Non-pigmented ciliary epithelial cell (primary cell): Measurements from ENCODE around the gene FARSB.

Experiments
- DNase-seq: peaks from one replicate; pipeline ENCODE4 v3.0.0-alpha.2; 2010; ENCODE audit warnings: low read depth

FARSB gene

DNA sequence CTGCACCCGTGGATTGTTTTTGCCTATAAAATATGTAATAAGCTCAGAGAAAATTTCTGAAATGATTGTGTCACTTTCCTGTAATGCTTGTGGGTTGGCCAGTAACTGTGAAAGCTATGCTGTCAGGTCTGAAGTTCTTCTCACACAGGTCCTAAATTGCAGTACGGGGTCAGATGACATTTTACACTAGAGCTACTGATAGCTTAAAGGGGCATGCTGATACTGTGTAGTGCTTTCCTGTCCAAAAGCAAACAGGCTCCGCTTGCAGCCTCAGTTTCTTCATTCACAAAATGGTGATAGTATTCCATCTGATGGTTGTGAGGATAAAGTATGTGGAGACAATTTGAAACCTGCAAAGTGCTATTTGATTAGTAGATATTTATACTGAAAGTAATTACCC is 7.6 kb upstream of the FARSB start:
- no peak for DNase-seq

DNA sequence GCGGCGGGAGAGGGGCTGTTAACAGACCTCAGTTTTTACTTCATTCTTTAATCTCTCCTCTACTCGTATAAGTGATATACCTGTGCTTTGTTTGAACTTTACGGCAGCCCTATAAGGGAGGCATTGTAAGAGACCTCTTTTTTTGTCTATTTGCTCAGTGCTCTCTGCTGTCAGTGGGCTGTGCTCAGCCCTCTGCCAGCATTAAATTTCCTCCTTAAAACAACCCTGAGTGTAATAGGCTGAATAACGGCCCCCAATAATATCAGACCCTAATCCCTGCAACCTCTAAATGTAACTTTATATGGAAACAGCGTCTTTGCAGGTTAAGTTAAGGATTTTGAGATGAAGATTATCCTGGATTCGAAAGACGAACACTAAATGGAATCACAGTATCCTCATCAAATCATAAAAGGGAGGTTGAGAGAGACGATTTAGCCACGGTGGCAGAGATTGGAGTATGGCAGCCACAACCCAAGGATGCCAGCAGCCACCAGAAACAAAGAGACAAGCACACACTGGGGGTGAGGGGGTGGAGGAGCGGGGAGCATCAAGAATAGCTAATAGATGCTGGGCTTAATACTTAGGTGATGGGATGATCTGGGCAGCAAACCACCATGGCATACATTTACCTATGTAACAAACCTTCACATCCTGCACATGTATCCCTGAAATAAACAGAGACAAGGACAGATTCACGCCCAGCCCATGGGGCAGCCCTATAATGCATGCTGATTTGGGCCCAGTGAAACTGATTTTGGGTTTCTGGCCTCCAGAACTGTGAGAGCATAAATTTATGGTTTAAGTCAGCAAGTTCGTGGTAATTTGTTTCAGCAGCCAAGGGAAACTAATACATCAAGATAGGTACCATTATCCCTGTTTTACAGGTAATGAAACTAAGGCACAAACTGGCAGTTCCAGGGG is 894 bp upstream of the FARSB start:
- no peak for DNase-seq

DNA sequence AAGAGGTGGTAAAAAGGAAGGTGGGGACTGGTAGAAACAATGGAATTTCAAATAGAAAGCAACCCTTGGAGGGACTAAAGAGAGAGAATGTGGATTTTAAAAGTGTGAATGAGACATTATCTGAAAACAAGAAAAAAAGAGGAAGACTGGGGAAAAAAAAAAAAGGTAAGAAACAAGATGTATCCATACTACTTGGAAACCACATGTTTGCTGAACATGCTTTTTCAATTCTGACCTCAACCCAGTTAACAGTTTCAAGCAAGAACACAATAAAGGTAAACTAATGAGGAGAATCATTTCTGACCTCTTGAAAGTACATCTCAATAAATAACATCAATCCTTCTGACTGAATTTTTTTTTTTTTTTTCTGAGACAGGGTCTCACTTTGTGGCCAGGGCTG is 2.6 kb downstream of the FARSB start:
- no peak for DNase-seq

DNA sequence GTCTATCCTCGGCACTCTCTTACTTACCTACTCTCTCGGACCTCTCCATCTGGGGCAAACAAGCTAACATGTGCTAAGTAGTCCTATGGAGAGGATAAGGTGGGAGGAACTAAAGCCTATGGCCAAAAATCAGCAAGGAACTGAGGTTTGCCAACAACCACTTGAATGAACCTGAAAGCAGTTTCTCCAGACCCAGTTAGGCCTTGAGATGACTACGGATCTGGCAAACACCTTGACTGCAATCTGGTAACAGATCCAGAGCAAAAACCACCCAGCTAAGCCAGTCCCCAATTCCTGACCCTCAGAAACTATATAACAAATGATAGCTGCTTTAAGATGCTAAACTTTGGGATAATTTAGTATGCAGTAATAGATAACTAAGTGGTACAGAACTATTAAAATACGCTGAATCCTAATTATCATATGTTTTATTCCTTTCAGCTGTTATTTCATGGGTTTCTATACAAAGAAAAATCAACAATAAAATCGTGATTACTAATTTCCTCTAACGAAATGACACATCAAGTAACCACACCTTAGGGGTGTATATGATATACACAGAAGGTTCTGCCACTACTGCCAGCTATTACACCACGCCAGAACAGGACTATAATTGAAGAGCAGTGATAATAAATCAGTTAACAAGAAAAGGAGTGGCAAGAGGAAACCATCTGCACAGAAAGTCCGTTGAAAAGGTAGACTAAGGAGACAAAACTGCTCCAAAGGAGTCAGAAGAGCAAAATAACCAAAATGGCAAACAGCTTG is 3.2 kb downstream of the FARSB start:
- no peak for DNase-seq

DNA sequence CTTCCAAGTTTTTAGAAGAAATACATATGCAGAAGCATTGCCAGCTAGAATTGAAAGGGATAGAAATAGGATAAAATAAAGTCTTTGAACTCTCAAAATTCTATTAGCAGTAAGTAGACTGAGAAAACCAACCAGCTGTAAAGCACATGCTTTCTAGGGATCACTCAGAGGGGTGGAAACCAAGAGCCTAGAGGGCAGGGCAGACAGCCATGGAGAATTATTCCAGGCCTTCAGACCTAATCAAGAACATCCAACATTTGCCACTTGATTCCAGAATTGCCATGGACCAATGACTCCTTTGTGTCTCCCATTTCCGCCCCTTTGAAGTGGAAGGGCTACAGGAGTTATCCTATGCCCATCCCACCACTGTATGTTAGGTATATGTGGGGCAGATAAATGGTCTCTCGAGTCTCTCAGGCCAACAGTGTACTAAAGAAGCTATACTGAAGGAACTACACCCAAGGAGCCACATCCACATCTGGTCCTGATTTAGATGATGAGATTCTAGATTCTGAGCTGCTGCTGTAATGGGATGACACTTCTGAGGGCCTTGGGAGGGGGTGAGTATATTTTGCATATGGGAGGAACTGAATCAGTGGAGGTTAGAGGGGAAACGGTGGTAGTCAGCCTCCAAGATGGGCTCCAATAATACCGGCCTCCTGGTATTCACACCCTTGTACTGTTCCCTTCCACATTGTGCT is 4.0 kb downstream of the FARSB start:
- DNase-seq, result no peak

DNA sequence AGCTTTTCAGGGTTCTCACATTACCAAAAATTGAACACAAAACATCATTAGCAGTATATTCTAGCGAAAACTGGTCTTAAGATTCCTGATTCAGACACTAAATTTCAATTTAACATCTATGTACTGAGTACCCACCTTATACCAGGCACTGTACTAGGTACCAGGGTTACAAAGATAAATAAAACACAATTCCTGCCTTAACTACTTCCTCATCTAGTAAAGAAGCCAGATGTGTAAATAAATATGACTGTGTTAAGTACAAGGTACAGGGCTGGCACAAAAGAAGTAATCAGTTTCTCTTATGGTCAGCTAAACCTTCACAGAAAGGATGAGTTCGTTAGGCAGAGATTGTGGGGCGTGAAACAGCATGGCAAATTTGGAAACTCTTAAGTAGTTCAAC is 6.1 kb downstream of the FARSB start:
- no peak for DNase-seq

DNA sequence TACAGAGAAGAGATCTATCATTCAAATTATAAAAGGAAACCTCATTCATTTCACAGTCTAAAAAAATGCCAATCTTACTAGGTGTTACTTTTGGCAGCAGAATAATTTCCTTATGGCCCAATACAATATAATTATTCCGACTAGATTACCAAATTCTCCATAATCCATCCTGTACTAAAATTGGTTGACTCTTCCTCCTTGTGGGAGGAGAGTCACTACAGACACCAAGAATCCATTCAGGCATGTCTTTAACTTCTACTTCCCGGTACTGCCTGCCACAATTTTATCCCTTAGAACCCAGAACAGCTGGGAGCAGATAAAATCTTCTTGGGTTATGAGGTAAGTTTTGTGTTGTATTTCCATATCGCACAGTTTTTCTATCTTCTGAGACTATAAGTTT is 9.9 kb downstream of the FARSB start:
- no peak for DNase-seq

DNA sequence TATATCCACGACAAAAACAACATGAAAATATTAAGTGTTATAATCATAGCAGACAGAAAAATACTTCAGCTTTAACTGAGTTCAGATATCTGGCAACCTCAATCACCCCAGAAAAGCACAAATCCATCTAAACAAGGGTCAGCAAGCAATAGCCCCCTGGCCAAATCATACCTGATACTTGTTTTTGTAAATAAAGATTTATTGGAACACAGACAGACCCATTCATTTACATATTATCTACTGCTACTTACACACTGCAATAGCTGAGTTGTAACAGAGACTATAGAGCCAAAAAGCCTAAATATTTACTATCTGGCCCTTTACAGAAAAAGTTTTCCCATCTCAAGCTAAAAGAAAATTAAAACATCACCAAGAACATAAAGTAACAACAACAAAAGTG is 12.8 kb downstream of the FARSB start:
- no peak for DNase-seq

DNA sequence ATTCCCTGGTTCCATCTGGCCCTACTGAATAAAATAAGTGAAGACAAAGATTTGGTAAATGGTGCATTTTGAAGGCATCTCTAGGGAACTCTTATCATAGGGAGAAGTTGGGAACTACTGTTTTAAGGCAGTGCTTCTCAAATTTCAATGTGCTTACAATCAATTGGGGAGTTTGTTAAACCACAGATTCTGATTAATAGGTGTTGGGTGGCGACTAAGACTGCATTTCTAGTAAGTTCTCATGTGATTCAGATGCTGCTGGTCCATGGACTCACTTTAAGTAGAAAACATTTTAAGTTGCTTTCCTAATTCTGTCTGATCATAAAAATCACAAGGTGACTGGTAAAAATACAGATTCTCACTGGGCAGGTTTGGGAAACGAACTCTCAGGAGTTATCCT is 14.6 kb downstream of the FARSB start:
- no peak for DNase-seq

DNA sequence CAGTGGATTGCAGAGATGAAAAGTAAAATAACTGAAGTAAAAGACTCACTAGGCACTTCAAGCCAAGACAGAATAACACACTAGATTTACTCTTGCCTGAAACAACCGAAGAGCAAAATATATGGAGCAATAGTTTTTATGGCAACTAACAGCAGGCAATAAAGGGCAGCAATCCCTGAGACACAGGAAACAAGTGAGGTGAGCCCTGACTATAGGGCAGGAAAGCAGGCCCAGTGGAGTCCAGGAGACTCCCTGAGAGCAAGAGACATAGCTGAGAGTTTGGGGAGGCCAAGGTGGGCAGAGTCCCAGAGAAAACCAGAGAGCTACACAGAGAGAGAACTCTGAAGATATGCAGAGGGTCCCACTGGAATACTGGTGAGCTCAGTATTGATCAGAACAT is 18.8 kb downstream of the FARSB start:
- DNase-seq, result no peak

DNA sequence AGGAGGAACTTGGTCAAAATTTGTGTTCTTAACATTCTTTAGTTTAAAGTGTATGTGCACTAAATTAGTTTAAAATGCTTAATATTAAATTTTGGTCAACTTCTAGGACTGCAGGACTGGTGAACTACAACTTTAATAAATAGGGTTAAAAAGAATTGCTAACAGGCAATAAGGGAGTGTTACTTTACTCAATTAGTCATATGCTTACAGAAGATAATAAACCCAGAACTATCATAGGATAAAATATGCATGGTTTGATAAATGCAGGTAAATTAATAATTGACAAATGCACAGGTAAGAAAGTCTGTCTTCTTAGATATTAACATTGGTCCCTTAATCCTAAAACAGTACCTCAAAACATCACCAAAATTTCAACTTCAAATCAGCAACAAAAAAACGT is 20.6 kb downstream of the FARSB start:
- no peak for DNase-seq

DNA sequence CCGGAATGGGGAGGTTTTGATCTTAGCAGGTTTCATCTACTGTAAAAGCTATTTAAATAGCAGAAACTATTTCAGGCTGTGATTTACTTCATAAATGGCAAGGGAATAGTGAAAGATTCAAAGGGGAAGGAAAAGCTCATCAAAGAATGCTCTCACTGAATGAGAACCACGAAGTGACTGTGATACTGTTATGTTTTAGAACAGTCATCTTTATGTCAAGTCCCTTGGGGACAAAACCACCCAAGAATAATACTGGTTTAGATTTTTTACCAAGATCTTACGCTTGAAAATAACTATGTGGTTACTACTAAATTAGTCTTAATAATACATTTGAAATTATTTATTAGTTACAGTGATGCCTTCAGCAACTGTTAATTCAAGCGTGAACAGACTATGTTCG is 28.1 kb downstream of the FARSB start:
- no peak for DNase-seq

DNA sequence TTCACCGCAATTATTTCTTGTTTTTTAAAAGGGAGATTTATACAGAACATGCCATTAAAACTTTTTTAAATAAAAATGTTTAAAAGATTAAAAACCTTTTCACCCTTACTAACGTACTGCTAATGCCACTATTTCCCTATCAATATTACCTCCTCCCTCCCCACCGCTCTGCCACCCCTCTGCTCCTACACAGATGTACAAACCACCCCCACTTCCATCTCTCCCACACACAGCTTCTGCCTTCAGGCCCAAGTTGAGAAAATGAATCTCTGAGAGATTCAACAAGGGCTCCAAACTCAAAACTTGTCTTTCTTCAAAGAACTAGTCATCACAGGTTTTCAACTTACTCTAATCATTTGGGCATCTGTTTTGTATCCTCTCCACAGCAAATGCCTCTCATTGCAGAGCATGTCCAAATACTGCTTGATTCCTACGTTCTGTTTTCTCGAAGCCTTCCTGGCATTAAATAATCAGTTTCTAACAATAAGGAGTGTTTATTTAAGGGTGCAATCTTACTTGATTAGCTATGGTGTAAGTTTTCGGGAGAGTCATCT is 32.1 kb downstream of the FARSB start:
- DNase-seq, result no peak

DNA sequence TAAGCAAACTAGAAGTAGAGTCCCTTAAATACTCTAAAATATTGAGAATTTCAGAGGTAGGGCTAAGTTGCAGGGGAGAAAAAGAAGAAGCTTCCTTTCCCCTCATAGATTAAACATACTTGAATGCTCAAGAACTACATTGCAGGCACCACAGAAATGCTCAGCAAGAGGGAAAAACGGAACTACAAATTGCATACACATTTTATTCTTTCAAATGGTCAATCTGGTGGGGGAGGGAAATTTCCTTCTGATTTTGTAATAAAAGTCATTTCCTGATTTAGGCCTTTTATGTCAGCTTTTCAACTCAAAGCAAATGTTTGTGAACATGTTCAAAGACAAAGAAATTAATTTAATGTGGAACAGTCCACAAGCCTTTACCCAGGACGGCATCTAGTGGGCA is 33.0 kb downstream of the FARSB start:
- no peak for DNase-seq

DNA sequence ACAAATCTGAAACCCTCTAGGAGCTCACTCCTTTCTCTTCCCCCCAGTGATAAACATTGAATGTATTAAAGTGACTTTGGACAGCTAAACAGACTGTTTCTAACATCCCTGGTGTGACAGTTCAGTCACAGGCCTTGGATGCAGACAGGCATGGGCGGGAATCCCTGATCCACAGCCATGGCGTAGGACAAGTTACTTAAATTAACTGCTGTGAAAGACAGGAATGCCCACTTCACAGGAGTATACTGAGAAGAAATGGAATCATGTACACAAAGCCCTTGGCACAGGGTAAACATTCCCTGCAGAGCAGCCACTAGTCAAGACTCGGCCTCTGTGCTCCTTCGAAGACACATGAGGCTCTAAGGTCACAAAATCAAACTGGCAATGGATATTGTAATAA is 34.0 kb downstream of the FARSB start:
- no peak for DNase-seq

DNA sequence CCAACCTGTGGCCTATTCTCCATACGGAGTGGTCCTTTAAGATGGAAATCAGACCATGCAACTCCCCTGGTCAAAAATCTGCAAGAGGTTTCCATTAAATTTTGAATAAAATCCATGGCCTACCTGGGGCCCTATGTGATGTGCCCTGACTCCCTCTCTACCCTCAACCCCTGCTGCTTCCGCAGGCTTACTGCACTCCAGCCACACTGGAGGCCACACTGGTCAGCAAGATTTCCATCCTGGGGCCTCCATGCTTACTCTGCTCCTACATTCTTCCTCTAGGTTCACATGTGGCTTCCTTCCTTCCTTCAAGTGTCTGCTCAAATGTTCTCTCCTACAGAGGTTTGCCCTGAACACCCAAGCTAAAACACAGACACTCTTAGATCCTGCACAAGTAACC is 40.6 kb downstream of the FARSB start:
- DNase-seq, result no peak

DNA sequence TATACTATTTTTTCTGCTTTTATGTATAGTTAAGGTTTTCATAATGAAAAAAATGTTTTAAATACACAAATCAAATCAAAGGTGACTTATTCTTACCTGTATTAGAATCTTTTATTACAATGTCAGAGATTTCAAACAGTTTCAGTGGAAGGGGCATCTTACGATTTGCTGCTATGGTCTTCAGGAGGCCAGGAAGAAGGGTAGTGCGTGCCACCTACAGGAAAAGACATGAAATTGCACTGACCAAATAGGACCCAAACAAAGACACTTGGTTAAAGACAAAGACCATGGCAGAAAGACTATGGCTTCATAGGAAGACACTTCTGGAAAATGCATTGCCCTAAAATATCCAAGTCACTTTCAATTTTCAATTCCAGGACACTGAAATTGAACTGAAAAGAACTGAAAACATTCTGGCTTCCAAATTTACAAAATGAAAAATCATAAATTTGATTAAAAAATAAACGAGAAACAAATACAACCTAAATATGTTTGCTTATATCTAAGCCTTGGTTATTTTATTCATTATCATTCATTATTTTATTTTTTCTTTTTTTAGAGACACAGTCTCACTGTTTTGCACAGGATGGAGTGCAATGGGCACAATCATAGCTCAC is 42.1 kb downstream of the FARSB start:
- peak; percentile 28 for DNase-seq

DNA sequence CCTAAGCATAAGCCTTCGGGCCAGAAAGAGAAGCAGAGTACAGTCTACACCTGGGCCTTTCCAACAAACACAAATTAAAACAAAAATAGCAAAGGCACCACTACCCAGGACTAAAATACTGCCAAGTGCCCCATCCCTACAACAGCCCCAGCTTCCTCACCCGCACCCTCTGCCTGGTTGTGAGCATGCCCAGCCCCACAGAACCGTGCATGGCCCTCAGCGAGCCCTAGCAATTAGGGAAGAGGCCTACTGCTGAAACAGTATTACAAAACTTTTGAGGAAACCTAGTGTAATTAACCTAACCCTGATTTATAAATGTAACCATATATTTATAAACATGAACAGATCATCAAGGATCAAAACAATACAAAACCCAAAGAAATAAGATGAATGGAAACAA is 44.2 kb downstream of the FARSB start:
- DNase-seq, result no peak

DNA sequence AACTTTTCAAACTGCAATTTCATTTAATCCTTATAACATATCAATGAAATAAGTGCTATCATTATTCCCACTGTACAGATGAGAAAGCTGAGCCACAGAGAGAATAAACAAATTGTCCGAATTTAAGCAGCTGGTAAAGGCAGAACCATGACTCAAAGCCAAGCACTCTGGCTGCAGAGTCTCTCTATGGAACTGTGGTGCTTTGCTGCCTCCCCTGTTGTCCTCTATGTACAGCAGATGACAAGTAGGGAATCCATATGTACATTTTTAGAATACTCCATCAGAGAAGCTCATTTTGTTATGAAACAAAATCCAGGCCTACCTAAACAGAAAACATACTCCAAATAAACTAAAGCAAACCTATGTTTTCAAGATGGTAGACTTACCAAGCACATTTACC is 45.1 kb downstream of the FARSB start:
- DNase-seq, result no peak

DNA sequence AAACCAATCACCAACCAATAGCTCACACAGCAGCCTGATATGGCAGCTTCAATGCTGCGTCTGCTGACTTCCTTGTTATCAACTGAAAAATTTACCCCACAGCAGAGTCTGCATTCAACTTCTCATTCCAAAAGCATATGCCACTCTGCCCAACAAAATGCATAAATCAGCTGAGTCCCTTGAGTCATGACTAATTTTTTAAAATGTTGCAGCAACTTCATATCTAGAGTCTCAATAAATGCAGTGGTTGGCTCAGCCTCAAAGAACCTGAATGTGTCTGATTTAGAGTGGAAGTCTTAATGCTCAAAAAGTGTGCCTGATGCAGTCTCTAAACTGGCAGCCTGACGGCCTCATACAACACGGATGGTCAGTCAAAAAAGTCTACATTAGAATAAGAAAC is 46.5 kb downstream of the FARSB start:
- DNase-seq, result no peak

DNA sequence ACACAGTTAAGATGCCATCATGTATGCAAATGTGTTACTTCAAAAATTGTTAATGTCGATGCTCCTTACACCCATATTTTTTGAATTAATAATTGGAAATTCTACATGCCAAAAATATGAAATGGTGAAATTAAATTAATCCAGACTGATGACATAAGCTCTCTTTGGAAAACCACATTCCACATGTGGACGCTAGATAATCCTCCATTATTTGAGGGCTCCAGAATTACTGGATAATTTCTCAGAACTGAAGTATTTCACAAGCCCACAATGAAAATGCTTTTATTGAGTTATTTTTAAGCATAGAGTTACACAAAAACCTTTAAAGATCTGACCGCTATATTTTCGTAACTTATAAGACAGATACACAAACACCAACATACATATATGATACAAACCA is 47.8 kb downstream of the FARSB start:
- no peak for DNase-seq

DNA sequence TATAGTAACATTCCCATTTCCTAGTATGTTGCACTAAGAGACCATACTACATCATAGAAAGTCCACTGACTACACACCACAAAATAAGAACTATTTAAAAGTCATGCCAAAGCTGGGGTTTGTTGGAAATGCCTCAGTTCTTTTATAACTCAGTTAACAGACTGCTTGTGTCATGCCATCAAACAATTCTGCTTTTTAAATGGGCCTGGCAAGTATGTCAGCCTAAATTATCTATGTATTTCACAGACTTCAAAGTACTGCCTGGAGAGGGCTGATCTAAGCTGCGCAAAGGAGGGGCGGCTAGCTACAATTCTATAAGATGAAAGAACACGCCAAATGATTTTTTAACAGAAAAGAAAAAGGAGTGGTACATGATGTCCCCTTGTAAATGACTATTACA is 49.6 kb downstream of the FARSB start:
- no peak for DNase-seq
